OCI-LY1 (cell line): ENCODE data around the gene AP3M1.
A peak's percentile ranks its signal among the peaks of the same experiment; 100 is the strongest.

ENCODE experiments used
- H2AFZ ChIP-seq: fragments of 200-600 bp; sonication (generic), shearing (Covaris generic); 2 replicates; pipeline ENCODE4 v1.6.0; 2014; ENCODE audit warnings: antibody characterized with exemption, mild to moderate bottlenecking, low read length
- H3F3A ChIP-seq: fragments of 200-600 bp; sonication (generic), shearing (Covaris generic); 2 replicates; pipeline ENCODE4 v1.6.0; 2014; ENCODE audit warnings: mild to moderate bottlenecking, antibody characterized with exemption, low read length, moderate library complexity; ENCODE audit not compliant: insufficient read depth
- H3K27ac ChIP-seq: fragments of 200-600 bp; sonication (generic); 2 replicates; pipeline ENCODE4 v1.5.1; 2014; ENCODE audit warnings: low read length, mixed run types, mild to moderate bottlenecking, low read depth; ENCODE audit not compliant: poor library complexity, severe bottlenecking
- H3K27me3 ChIP-seq: fragments of 200-600 bp; sonication (generic); 2 replicates; pipeline ENCODE4 v1.6.0; 2014; ENCODE audit warnings: antibody characterized with exemption, mild to moderate bottlenecking, low read length, moderate library complexity; ENCODE audit not compliant: insufficient read depth
- H3K36me3 ChIP-seq: fragments of 200-600 bp; sonication (generic); 2 replicates; pipeline ENCODE4 v1.6.1; 2014; ENCODE audit warnings: mild to moderate bottlenecking, antibody characterized with exemption, low read length, moderate library complexity, mixed read lengths; ENCODE audit not compliant: insufficient read depth
- H3K4me1 ChIP-seq: fragments of 200-600 bp; sonication (generic); 2 replicates; pipeline ENCODE4 v1.5.1; 2014; ENCODE audit warnings: mild to moderate bottlenecking, low read length, moderate library complexity; ENCODE audit not compliant: insufficient read depth, severe bottlenecking
- H3K4me2 ChIP-seq: fragments of 200-600 bp; sonication (generic), shearing (Covaris generic); 2 replicates; pipeline ENCODE4 v1.6.1; 2014; ENCODE audit warnings: low read length
- H3K4me3 ChIP-seq: fragments of 200-600 bp; sonication (generic); 2 replicates; pipeline ENCODE4 v1.5.1; 2014; ENCODE audit warnings: low read length, low read depth, mild to moderate bottlenecking, mixed read lengths; ENCODE audit not compliant: poor library complexity, severe bottlenecking
- H3K79me2 ChIP-seq: fragments of 200-600 bp; shearing (Covaris generic); 2 replicates; pipeline ENCODE4 v1.6.1; 2016; ENCODE audit warnings: mixed run types, low read length, mixed read lengths; ENCODE audit not compliant: insufficient read depth
- H3K9ac ChIP-seq: fragments of 200-600 bp; sonication (generic), shearing (Covaris generic); 2 replicates; pipeline ENCODE4 v1.6.1; 2014; ENCODE audit warnings: mild to moderate bottlenecking, low read length, mixed read lengths
- H3K9me2 ChIP-seq: fragments of 200-600 bp; sonication (generic), shearing (Covaris generic); 2 replicates; pipeline ENCODE4 v1.6.1; 2014; ENCODE audit warnings: low read depth, mild to moderate bottlenecking, low read length, mixed read lengths
- H3K9me3 ChIP-seq: fragments of 200-600 bp; shearing (Covaris generic); 2 replicates; pipeline ENCODE4 v1.6.1; 2014; ENCODE audit warnings: low read length, mixed read lengths
- H4K20me1 ChIP-seq: fragments of 200-600 bp; sonication (generic), shearing (Covaris generic); 2 replicates; pipeline ENCODE4 v1.6.0; 2016; ENCODE audit warnings: mild to moderate bottlenecking, low read length; ENCODE audit not compliant: insufficient read depth
- CTCF ChIP-seq: fragments of 200-600 bp; sonication (generic), shearing (Covaris generic); IDR thresholded peaks from 2 replicates; pipeline ENCODE4 v1.5.1; 2017; ENCODE audit warnings: mild to moderate bottlenecking, antibody characterized with exemption, low read length, moderate library complexity, mixed read lengths
- EZH2 ChIP-seq: fragments of 200-600 bp; sonication (generic), shearing (Covaris generic); IDR thresholded peaks from 2 replicates; pipeline ENCODE4 v1.8.0; 2017; ENCODE audit warnings: borderline replicate concordance, mixed run types, mild to moderate bottlenecking, antibody characterized with exemption, low read length, moderate library complexity, mixed read lengths

The AP3M1 gene

GRCh38 chr10:74104480-74104879 is 46.1 kb downstream of the AP3M1 start:
- H3K36me3 ChIP-seq, result peaks cover 14% of the 10 kb centered on the region; the same call in 1 of the 2 replicates
- TF ChIP-seq EZH2 (no peak), CTCF (no peak)

DNA sequence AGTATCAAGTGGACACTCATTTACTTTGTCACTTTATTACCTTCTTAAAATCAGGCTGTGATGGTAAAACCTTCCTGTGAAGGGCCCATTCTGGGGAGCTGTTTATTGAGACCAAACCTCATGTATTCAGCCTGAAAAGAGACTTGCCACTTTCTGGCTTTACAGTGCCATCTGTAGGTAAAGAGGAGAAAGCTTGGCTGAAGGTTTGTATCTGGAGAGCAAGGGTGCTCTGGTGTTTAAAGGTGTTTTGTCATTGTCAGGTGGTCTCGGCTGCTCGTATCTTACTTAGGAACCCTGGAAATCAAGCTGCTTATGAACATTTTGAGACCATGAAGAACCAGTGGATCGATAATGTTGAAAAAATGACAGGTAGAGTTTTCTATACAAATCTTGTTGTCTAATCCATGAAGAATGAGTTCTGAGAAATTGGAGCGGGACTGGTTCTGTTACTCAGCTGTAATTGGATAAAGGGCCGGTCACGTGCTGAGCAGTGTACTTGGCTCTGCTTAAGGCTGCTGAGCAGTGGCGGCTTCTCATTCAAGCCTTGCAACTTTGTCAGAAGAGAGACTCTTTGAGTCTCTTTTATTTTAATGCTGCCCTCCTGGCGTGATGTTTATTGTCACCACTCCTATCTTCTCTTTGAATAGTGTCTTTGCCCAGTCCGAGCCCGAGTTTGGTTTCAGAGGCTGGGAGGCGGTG is 46.9 kb downstream of the AP3M1 start:
- Histone ChIP-seq H3K4me1 (no peaks in the 10 kb centered on the region), H3K9ac (no peak overlapping the region), H4K20me1 (no peaks in the 10 kb centered on the region), H3F3A (no peaks in the 10 kb centered on the region), H3K4me3 (no peak overlapping the region), H3K36me3 (peaks cover 6% of the 10 kb centered on the region; the same call in 1 of the 2 replicates), H3K27ac (no peak overlapping the region), H2AFZ (no peak overlapping the region), H3K4me2 (peak overlapping the region; percentile 8; the same call in 1 of the 2 replicates), H3K9me3 (no peaks in the 10 kb centered on the region), H3K27me3 (no peaks in the 10 kb centered on the region), H3K79me2 (no peaks in the 10 kb centered on the region), H3K9me2 (no peaks in the 10 kb centered on the region)
- TF ChIP-seq EZH2 (no peak), CTCF (peak; percentile 77)

More at GRCh38 chr10:74104480-74104879, 46.1 kb downstream of the AP3M1 start:
- Histone ChIP-seq H3K4me2 (no peak overlapping the region), H3K79me2 (no peaks in the 10 kb centered on the region), H3F3A (no peaks in the 10 kb centered on the region), H4K20me1 (no peaks in the 10 kb centered on the region), H2AFZ (no peak overlapping the region), H3K9me2 (no peaks in the 10 kb centered on the region), H3K4me1 (no peaks in the 10 kb centered on the region), H3K9me3 (no peaks in the 10 kb centered on the region), H3K9ac (no peak overlapping the region), H3K27ac (no peak overlapping the region), H3K27me3 (no peaks in the 10 kb centered on the region), H3K4me3 (no peak overlapping the region)

GRCh38 chr10:74099836-74100235 is 50.8 kb downstream of the AP3M1 start:
- 0 out of 2 replicates have a peak, but pooled peaks cover 4% of the 10 kb centered on the region for H3F3A ChIP-seq
- TF ChIP-seq CTCF, result no peak
- no peaks in the 10 kb centered on the region for H3K9me2 ChIP-seq

More at GRCh38 chr10:74099836-74100235, 50.8 kb downstream of the AP3M1 start:
- Histone ChIP-seq H4K20me1 (no peaks in the 10 kb centered on the region), H3K4me1 (peaks cover 9% of the 10 kb centered on the region), H3K4me3 (no peak overlapping the region), H3K27me3 (no peaks in the 10 kb centered on the region), H3K9me3 (no peaks in the 10 kb centered on the region), H3K9ac (no peak overlapping the region), H3K79me2 (no peaks in the 10 kb centered on the region), H3K36me3 (peaks cover 6% of the 10 kb centered on the region; the same call in 1 of the 2 replicates), H3K4me2 (no peak overlapping the region), H3K27ac (no peak overlapping the region), H2AFZ (no peak overlapping the region)
